AG04449 (cell line): ENCODE results near the gene GPHN.

Experiments
- CTCF ChIA-PET: fragments of 350-600 bp; formaldehyde crosslinking; extraction: SDS; loops from one replicate; lab custom pipeline; 2021; ENCODE audit warnings: antibody characterized with exemption; lab: Yijun Ruan, JAX
- POLR2A ChIA-PET: fragments of 400-600, 350-600 bp; formaldehyde crosslinking; extraction: SDS; loops from one replicate; lab custom pipeline; 2020; ENCODE audit warnings: antibody characterized with exemption, inconsistent platforms; lab: Yijun Ruan, JAX
- DNase-seq: peaks from one replicate; pipeline ENCODE4 v3.0.0-alpha.2; 2010; ENCODE audit warnings: low read depth, low spot score
- H3K4me3 ChIP-seq: 2 replicates; pipeline ENCODE4 v1.5.1; 2011; ENCODE audit warnings: low read depth, mild to moderate bottlenecking, control low read depth, low read length
- CTCF ChIP-seq: IDR thresholded peaks from one replicate; pipeline ENCODE4 v1.5.1; 2011; ENCODE audit warnings: mild to moderate bottlenecking, moderate library complexity, low read length, control low read depth, inconsistent platforms; ENCODE audit not compliant: insufficient read depth; ENCODE audit errors: missing control alignments

The GPHN gene

GRCh38 chr14:66619952-66620351 lies 112.0 kb downstream of the GPHN start:
- ChIA-PET POLR2A (no interaction called here), CTCF (no interaction called here)
- no peak for DNase-seq
- no peak overlapping the region for H3K4me3 ChIP-seq
- no peak for TF ChIP-seq CTCF

- CTCF ChIA-PET, result interaction anchor here (0.6 to 2.4 kb wide), 32 partner anchors 8 to 680 kb away, joined by 3 to 22 read pairs (median 4); no protein-coding TSS in a partner anchor
- DNase-seq, result no peak
- no peak overlapping the region for H3K4me3 ChIP-seq
- no peak for TF ChIP-seq CTCF
- POLR2A ChIA-PET, result no interaction called here
Observed at GRCh38 chr14:66623838-66624237, 115.9 kb downstream of the GPHN start.

- no peak for DNase-seq
- ChIA-PET CTCF (interaction anchor here (0.5 to 2.4 kb wide), 41 partner anchors 7 to 736 kb away, joined by 3 to 22 read pairs (median 4); partner anchors contain the start of genes ATP6V1D and EIF2S1), POLR2A (interaction anchor here (0.6 kb wide), 1 partner anchor 735 kb away, joined by 3 read pairs; the partner anchor contains the start of genes ATP6V1D and EIF2S1)
- TF ChIP-seq CTCF, result peak; percentile 65
- H3K4me3 ChIP-seq, result no peak overlapping the region
Observed at GRCh38 chr14:66624336-66624937, 116.5 kb downstream of the GPHN start.

GRCh38 chr14:66628636-66629035 lies 120.7 kb downstream of the GPHN start:
- POLR2A ChIA-PET, result no interaction called here
- no peak for DNase-seq
- no peak overlapping the region for H3K4me3 ChIP-seq
- CTCF ChIA-PET, result no interaction called here
- no peak for TF ChIP-seq CTCF

GRCh38 chr14:66629499-66629898 lies 121.6 kb downstream of the GPHN start:
- POLR2A ChIA-PET, result no interaction called here
- TF ChIP-seq CTCF, result no peak

GRCh38 chr14:66634876-66635275 lies 126.9 kb downstream of the GPHN start:
- no peak for TF ChIP-seq CTCF
- DNase-seq, result no peak
- CTCF ChIA-PET, result no interaction called here
- POLR2A ChIA-PET, result no interaction called here
- no peak overlapping the region for H3K4me3 ChIP-seq

More at GRCh38 chr14:66629499-66629898, 121.6 kb downstream of the GPHN start:
- no peak for DNase-seq
- CTCF ChIA-PET, result no interaction called here
- no peak overlapping the region for H3K4me3 ChIP-seq
